NCI-H446 (cell line): ENCODE data around the gene ELMO3.

Experiments used
- DNase-seq, 2 experiments: peaks; one replicate each; lab custom pipeline; 2025; lab: John Stamatoyannopoulos, UW

ELMO3 gene, protein sequence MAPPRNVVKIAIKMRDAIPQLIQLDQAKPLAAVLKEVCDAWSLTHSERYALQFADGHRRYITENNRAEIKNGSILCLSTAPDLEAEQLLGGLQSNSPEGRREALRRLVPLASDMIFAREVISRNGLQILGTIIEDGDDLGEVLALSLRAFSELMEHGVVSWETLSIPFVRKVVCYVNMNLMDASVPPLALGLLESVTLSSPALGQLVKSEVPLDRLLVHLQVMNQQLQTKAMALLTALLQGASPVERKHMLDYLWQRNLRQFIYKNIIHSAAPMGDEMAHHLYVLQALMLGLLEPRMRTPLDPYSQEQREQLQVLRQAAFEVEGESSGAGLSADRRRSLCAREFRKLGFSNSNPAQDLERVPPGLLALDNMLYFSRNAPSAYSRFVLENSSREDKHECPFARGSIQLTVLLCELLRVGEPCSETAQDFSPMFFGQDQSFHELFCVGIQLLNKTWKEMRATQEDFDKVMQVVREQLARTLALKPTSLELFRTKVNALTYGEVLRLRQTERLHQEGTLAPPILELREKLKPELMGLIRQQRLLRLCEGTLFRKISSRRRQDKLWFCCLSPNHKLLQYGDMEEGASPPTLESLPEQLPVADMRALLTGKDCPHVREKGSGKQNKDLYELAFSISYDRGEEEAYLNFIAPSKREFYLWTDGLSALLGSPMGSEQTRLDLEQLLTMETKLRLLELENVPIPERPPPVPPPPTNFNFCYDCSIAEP

DNA sequence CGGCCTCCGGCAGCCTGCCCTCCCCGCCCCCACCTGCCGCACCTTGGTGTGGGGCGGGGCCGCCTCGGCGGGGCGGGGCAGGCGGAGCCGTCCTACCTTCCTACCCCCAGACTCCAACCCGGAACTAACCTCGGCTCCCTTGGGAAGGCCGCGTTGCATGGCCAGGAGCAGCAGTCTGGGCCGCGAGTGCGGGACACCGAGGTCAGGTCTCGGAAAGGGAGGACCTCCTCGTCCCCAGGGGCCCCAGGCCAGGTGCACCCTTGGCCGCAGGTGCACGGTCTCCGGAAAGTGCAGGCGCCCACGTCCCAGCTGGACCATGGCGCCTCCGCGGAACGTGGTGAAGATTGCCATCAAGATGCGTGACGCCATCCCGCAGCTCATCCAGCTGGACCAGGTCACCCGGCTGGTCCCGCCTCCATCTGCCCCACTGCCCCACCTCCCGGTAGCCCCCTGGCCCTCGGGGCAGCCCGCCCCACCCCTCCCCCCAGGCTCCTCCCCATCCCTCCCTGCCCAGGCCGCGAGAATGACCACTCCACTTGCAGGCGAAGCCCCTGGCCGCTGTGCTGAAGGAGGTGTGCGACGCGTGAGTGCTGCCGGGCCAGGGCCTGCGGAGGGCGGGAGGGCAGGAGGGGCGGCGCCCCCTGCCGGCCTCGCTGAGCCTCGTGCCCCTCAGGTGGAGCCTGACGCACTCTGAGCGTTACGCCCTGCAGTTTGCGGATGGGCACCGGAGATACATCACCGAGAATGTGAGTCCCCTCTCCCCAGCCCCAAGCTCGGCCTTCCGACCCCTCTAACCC lies at the start of gene ELMO3:
ELMO3 (plus strand) TSS at position 121 of the 797 bp plus-strand sequence; CDS start at position 317, 196 bp downstream.
- no peak for DNase-seq

- DNase-seq, result no peak
Observed at GRCh38 chr16:67149276-67150046, 49.5 kb upstream of the ELMO3 start.

DNA sequence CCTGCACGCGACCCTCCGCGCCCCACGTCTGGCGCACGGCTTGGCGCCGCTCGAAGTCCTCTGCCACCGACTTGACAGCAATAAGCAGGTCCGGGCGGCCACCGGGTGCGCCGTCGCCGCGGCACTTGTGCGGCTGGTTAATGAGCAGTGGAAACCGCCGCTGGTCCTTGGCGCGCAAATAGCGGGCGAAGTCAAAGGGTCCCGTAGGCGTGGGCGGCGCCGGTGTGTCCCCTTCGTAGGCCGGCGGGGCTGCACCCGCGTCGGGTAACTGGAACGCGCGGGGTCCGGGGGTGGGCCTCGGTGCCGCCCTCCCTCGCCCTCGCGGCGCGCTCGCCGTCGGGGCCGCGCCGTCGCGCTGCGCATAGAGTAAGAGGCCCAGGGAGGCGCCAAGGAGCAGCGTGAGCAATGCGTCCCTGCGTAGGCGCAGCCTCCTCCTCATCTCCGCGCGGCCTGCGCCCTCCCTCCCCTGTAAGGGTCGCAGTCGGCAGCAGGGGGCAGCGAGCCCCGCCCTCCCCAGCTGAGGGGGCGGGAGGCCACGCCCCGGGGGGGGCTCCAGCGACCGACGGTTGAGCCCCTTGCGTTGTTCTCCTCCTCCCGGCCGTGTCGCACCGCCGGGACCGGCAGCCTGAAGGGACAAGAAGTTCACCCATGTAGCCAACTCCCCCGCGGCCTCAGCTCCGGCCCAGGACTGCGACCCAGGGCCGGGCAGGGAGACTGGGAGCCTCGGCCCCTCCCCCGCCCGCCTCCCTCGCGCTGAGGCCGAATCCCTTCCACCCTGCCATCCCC lies 48.7 kb upstream of the ELMO3 start:
- DNase-seq, result no peak

DNA sequence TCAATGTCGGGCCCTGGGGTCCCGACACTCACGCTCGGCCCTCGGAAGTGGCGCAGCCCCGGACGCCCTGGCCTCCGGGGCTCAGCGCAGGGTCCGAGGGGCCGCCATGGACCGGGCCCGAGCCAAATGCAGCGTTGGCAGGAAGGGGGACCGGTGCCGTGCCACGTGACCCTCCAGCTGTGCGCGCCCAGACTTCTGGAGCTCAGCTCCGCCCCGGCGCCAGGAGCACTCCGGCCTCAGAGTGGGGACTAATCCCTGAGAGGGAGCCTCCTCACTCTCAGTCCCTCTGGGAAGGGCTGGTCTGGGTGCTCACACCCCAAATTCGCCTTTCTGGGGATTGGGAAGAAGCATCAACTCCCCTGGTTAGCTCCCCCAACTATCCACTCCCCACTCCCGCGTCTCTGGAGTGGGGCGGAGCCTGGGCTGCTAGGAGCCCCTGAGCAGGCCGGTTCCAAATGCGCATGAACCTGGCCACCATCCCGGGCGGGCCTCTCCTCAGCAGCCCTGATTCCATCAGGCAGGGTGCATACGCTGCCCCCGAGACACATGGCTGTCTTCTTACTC lies 48.0 kb upstream of the ELMO3 start, which contains the start of gene B3GNT9:
B3GNT9 (minus strand) TSS at position 166 of the 564 bp plus-strand sequence. CDS start 513 bp downstream, outside the sequence.
- DNase-seq, result peak; percentile 25 to 68

DNA sequence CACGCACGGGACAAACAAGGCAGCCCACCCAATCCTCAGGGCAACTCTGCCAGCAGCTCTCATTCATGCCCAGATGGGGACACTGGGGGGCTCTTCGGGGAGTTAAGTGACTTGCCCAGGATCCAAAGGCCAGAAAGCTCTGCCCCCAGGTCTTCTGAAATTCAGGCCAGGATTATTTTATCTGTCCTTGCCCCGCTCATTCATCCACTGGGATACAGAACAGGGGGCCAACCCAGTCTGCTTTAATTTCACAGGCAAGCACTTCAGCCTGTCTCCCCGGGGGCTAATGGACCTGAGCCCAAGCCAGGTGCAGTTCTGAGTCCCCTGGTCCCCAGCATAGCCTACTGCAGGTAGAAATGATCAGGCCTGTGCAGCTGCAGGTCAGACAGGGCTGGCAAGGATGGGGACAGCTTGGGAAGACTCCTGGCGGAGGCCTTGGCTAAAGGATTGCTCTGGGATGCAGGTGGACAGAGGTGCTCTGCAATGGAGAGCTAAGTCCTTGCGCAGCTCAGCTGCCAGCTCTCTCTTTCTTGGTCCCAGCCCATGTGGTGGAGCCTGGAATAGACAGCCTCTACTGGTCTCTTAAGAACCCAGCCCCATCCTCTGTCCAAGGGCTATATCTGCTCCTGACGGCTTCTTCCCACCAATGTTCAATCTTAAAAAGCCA lies 47.4 kb upstream of the ELMO3 start:
- no peak for DNase-seq

DNA sequence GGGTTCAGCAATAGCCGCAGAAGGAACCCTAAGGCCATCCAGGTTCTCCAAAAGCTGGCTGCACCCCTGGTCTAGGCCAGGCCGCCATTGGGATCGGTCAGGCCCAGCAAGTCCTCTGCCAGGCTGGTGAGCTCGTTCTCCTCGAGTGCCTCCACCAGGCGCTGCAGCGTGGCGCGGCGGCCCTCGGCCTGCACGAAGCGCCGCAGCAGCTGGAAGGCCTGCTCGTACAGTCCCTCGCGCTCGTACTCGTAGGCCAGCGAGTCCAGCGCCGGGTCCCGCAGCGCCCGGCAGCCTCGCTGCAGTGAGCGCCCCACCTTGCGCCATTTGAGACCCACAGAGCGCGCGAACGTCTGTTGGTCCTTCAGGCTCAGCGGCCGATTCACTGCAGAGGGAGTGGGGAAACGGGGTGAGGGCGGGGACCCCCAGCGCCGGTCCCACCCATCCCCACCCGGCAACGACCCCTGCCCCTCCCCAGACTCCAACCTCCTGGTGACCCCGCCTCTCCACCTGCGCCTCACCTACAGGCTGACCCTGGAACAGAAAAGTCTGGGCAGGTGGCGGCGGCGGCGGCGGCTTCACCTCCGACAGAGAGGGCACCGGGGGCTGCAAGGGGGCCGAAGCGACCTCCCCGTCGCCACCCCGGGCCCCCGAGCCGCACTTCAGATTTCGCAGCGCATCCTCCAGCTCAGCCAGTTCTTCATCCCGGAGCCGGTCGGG lies 44.2 kb upstream of the ELMO3 start:
- no peak for DNase-seq

DNA sequence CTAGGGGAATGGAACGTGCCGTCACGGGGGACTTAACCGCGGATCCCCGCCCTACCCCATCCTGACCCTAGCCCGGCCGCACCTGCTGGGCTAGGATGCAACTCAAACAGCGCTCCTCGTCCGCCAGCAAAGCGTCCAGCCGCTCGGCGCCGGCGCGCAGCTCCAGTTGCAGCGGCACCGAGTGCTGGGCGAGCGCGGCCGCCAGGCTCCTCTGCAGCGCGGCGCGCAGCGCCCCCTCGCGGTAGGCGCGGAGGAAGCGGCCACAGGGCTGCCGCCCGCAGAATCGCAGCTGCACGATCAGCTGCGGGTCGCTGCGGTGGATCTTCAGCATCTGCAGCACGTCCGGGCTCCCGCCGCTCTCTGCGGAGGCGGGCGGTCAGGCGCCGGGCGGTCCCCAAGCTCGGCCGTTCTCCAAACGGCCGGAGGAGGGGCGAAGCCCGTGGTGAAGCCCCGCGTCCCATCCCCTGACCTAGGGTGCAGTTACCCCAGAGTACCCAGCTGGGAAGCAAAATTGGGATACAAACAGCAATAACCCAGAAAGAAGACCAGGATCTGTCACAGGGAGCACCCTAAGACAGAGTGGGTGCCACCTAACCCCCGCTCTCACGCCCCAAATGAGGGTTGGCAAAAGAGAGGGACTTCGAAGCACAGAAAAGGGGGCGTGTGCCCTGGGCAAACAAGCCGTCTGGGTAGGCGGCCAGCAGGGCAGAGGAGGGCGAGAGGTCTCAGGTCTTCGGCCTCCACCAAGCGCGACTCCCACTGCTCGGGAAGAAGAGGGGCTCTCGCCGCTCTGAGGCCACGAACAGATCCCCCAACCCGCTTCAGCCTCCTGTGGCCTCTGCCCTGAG lies 43.4 kb upstream of the ELMO3 start:
- peak; percentile 22 to 72 for DNase-seq

DNA sequence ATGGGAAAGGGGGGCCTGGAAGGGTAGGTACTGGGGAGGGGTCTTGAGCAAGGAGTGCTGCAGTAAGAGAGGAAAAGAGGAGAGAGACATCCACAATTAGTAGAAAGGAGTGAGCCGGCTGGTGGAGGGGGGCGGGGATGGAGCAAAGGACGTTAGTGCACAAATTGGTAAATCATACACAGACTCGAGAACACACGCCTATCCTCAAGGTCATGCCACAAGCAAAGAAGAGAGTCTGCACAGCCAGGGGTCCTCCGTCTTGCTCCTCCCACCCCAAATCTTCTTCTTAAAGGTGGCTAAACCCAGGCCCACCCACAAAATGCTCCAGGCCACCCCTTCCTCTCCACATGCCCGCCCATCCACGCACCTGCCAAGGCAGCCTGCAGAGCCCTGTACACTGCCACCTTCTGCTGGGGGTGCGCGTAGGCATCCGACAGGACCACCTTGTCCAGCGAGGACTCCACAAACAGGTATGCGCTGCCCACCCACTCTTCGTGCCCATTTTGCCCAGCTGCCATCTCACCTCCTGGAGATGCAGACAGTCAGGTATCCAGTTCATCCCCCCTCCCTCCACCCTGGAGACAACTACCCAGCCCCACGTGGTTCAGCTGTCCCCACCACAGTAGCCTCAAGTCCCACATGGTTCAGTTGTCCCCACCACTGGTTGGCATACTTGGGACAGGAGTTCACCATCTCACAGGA lies 42.6 kb upstream of the ELMO3 start:
- DNase-seq, result no peak

- DNase-seq, result no peak
Observed at GRCh38 chr16:67157106-67157748, 41.7 kb upstream of the ELMO3 start.

- no peak for DNase-seq
Observed at GRCh38 chr16:67157892-67158635, 40.9 kb upstream of the ELMO3 start.

GRCh38 chr16:67158637-67159600 lies 40.0 kb upstream of the ELMO3 start:
- DNase-seq, result no peak

DNA sequence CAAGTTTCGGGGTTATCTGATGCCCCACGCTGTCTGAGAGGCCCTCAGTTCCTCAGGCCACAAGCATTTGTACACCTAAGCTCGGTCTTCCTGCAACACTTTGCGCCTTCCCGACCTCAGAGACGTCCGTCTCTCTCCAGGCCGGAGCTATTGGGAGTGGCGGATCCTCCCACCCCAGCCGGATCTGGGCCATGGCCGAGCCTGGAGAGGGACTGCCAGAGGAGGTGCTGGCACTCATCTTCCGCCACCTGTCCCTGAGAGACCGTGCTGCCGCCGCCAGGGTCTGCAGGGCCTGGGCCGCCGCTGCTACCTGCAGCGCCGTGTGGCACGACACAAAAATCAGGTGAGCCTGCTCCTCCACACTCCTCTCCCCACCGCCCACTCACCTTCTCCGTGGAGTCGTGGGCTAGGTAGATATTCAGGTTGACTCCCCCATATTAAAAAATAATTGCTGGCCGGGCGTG lies 37.3 kb upstream of the ELMO3 start:
- no peak for DNase-seq

- no peak for DNase-seq
Observed at GRCh38 chr16:67162506-67163163, 36.3 kb upstream of the ELMO3 start.
